Natural killer cell (primary cell): ENCODE results near the gene CORO2A. TPM values are rescaled to one million over a fixed set of nuclear protein-coding genes. Genes with fewer than 3 reads are reported as not detected.

Source experiments
- ATAC-seq, 3 donors: fragments of 150-1000 bp in 2 of 3; fragments of 200-7000 bp in 1 of 3; cut with Tn5 transposase; 1 replicate in 1 of 3; 2 replicates in 2 of 3; pipeline ENCODE4 v1.10.0; 2021; ENCODE audit warnings: mild to moderate bottlenecking in 2 of 3, moderate library complexity in 2 of 3
- DNase-seq, 2 donors: peaks; one replicate each; pipeline versions ENCODE4 v3.0.0 to v3.0.0-alpha.2; 2013 to 2021; ENCODE audit warnings: mixed read lengths in 1 of 2
- H3K27ac ChIP-seq: one replicate; pipeline ENCODE4 v1.5.1; 2013; ENCODE audit warnings: mild to moderate bottlenecking, low read length
- H3K27me3 ChIP-seq: one replicate; pipeline ENCODE4 v1.6.1; 2013; ENCODE audit warnings: low read length; ENCODE audit not compliant: control insufficient read depth, insufficient read depth
- H3K36me3 ChIP-seq: one replicate; pipeline ENCODE4 v1.6.1; 2013; ENCODE audit warnings: low read length; ENCODE audit not compliant: control insufficient read depth, insufficient read depth
- H3K4me1 ChIP-seq: one replicate; pipeline ENCODE4 v1.6.1; 2013; ENCODE audit warnings: low read length; ENCODE audit not compliant: control insufficient read depth, insufficient read depth
- H3K4me3 ChIP-seq: one replicate; pipeline ENCODE4 v1.5.1; 2013; ENCODE audit warnings: low read length
- H3K9me3 ChIP-seq: one replicate; pipeline ENCODE4 v1.6.1; 2013; ENCODE audit warnings: low read length; ENCODE audit not compliant: control insufficient read depth, insufficient read depth
- H3K27ac Mint-ChIP-seq, 2 donors: one replicate each; pipeline ENCODE4 v1.8.0; 2022; ENCODE audit warnings: mild to moderate bottlenecking in 2 of 2, mixed read lengths in 2 of 2, moderate library complexity in 1 of 2
- H3K27me3 Mint-ChIP-seq, 2 donors: one replicate each; pipeline ENCODE4 v1.8.0; 2022; ENCODE audit warnings: low read depth in 2 of 2, mixed read lengths in 2 of 2
- H3K36me3 Mint-ChIP-seq: one replicate; pipeline ENCODE4 v1.8.0; 2022; ENCODE audit warnings: mixed read lengths
- H3K4me1 Mint-ChIP-seq, 2 donors: one replicate each; pipeline ENCODE4 v1.8.0; 2022; ENCODE audit warnings: mixed read lengths in 2 of 2
- H3K4me3 Mint-ChIP-seq: one replicate; pipeline ENCODE4 v1.8.0; 2022; ENCODE audit warnings: mild to moderate bottlenecking, moderate library complexity, mixed read lengths
- H3K9me3 Mint-ChIP-seq, 2 donors: one replicate each; pipeline ENCODE4 v1.8.0; 2022; ENCODE audit warnings: mixed read lengths in 2 of 2
- CTCF ChIP-seq: fragments of 200-600 bp; IDR thresholded peaks from one replicate; pipeline ENCODE4 v1.8.0; 2022; ENCODE audit warnings: antibody characterized with exemption
- WGBS: methylation state at CpG from one replicate; pipeline ENCODE4 v1.1.7; 2013; ENCODE audit warnings: missing lambda C conversion rate; ENCODE audit not compliant: insufficient coverage; 5-methylcytosine and 5-hydroxymethylcytosine counted together
- intact Hi-C: fragments of 100-400 bp; cut with micrococcal nuclease; formaldehyde crosslinking; loops from one replicate; pipeline ENCODE4 v1.14.2; 2022
- total RNA-seq, 4 donors: library from RNA; stranded (reverse); fragments of 120-200 nt in 1 of 4; gene quantifications; one replicate each; pipeline versions ENCODE4 v1.2.3 to v1.2.4, GENCODE V29; 2013 to 2022

CORO2A gene
- total RNA-seq, 3 donors from 2014 or later (not counting 1 experiment from before 2014, with no cell fraction given) = 1.9 to 3.6 (median 2.3) TPM

DNA sequence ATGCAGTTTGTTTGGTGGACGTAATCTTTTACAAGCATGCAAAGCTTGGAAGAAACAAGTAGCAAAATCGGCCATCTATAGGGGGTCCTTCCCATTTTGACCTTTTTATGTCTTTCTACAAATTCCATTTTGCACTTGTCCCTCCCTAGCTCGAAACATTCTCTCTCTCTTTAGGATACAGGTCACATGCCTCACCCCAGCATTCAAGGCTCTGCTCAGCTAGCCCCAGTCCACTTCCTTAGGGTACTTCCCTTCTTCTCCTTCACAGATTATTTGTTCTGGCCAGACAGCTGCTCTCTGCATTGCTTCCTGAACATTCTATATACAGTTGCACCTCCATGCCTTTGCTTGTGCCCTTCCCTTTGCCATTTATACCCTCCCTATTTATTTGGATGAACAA is 41.7 kb downstream of the CORO2A start:
- Mint-ChIP-seq H3K27ac (no peak overlapping the region), H3K4me3 (no peak overlapping the region), H3K9me3 (no peaks in the 10 kb centered on the region), H3K27me3 (no peaks in the 10 kb centered on the region), H3K4me1 (no peaks in the 10 kb centered on the region), H3K36me3 (no peaks in the 10 kb centered on the region)
- no peaks in the 10 kb centered on the region for H3K27me3 ChIP-seq
- H3K36me3 ChIP-seq = no peaks in the 10 kb centered on the region
- WGBS = 82% methylated on average over 3 of the region's 3 CpGs
- no peaks in the 10 kb centered on the region for H3K9me3 ChIP-seq
- ATAC-seq (no peak), DNase-seq (no peak)
- no peak overlapping the region for H3K4me3 ChIP-seq
- intact Hi-C loops = no loop called here
- TF ChIP-seq CTCF = no peak
- H3K27ac ChIP-seq = no peak overlapping the region
- H3K4me1 ChIP-seq = peaks cover 11% of the 10 kb centered on the region

DNA sequence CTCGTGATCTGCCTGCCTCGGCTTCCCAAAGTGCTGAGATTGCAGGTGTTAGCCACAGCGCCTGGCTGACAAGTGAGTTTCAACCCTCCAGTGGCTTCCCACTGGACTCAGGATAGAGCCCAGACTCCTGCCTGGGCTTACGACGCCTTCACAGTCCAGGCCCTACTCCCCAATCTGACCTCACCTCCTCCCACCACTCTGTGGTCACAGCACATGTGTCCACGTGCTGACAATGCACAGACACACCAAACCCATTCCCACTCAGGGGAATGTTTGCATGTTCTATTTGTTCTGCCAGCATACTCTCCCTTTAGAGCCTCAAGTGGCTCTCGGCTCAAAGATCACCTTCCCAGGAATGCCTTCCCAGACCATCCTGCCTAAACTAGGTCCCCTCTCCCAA is 42.3 kb downstream of the CORO2A start:
- 72% methylated on average over 7 of the region's 7 CpGs for WGBS
- no peaks in the 10 kb centered on the region for H3K9me3 Mint-ChIP-seq
- Histone ChIP-seq H3K4me3 (no peak overlapping the region), H3K4me1 (peaks cover 11% of the 10 kb centered on the region), H3K27me3 (no peaks in the 10 kb centered on the region), H3K36me3 (no peaks in the 10 kb centered on the region), H3K27ac (no peak overlapping the region), H3K9me3 (no peaks in the 10 kb centered on the region)
- H3K27me3 Mint-ChIP-seq = no peaks in the 10 kb centered on the region
- no peak for TF ChIP-seq CTCF
- no peak for DNase-seq
- no peak overlapping the region for H3K4me3 Mint-ChIP-seq
- H3K36me3 Mint-ChIP-seq = no peaks in the 10 kb centered on the region
- H3K4me1 Mint-ChIP-seq = no peaks in the 10 kb centered on the region
- ATAC-seq = no peak
- H3K27ac Mint-ChIP-seq = no peak overlapping the region
- intact Hi-C loops = no loop called here

DNA sequence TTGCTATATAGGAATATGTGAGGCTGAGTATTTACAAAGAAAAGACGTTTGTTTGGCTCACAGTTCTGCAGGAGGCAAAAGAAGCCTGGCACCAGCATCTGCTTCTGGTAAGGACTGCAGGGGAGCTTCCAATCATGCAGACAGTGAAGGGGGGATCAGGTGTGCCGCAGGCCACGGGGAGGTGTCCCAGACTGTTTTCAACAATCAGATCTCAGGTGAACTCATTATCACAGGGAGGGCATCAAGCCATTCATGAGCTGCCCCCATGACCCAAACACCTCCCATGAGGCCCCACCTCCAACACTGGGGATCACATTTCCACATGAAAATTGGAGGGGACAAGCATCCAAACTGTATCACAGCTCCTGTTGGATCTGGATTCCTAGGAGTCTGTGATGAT is 43.0 kb downstream of the CORO2A start:
- TF ChIP-seq CTCF = no peak
- Histone ChIP-seq H3K4me1 (peaks cover 11% of the 10 kb centered on the region), H3K36me3 (no peaks in the 10 kb centered on the region), H3K9me3 (no peaks in the 10 kb centered on the region), H3K27me3 (no peaks in the 10 kb centered on the region), H3K4me3 (no peak overlapping the region), H3K27ac (no peak overlapping the region)
- Mint-ChIP-seq H3K4me1 (peaks cover 0 to 2% of the 10 kb centered on the region in 2 donors), H3K27ac (no peak overlapping the region), H3K4me3 (no peak overlapping the region), H3K36me3 (no peaks in the 10 kb centered on the region), H3K9me3 (no peaks in the 10 kb centered on the region), H3K27me3 (no peaks in the 10 kb centered on the region)
- no peak for ATAC-seq
- 94% methylated on average over 3 of the region's 3 CpGs for WGBS
- DNase-seq = no peak
- intact Hi-C loops = no loop called here

DNA sequence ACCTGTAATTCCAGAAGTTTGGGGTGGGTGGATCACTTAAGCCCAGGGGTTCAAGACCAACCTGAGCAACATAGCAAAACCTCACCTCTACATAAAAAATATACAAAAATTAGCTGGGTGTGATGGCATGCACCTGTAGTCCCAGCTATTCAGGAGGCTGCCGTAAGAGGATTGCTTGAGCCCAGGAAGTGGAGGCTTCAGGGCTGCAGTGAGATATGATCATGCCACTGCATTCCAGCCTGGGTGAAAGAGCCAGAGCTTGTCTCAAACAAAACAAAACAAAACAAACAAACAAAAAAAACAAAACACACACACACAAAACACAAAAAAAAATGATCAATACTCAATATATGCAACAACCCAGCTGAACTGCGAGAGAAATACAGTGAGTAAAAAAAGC is 44.0 kb downstream of the CORO2A start:
- no peaks in the 10 kb centered on the region for H3K27me3 ChIP-seq
- no peaks in the 10 kb centered on the region for H3K36me3 ChIP-seq
- DNase-seq (no peak), ATAC-seq (no peak)
- no peaks in the 10 kb centered on the region for H3K36me3 Mint-ChIP-seq
- no peak overlapping the region for H3K4me3 ChIP-seq
- intact Hi-C loops = no loop called here
- TF ChIP-seq CTCF = no peak
- no peaks in the 10 kb centered on the region for H3K27me3 Mint-ChIP-seq
- H3K4me1 Mint-ChIP-seq = peaks cover 0 to 4% of the 10 kb centered on the region in 2 donors
- no peaks in the 10 kb centered on the region for H3K9me3 ChIP-seq
- no peak overlapping the region for H3K27ac ChIP-seq
- 93% methylated on average over 2 of the region's 2 CpGs for WGBS
- H3K4me1 ChIP-seq = peaks cover 11% of the 10 kb centered on the region
- no peak overlapping the region for H3K27ac Mint-ChIP-seq
- H3K4me3 Mint-ChIP-seq = no peak overlapping the region
- H3K9me3 Mint-ChIP-seq = no peaks in the 10 kb centered on the region
